Adrenal gland (tissue), 5 donors: ENCODE results near the gene TNNI3K.

Experiments
- POLR2A ChIP-seq, 2 donors: fragments of 450-650 bp; IDR thresholded peaks; one replicate each; pipeline ENCODE4 v1.6.1; 2017; ENCODE audit warnings: antibody characterized with exemption in 2 of 2, mild to moderate bottlenecking in 2 of 2, moderate library complexity in 1 of 2
- TF ChIP-seq, protein P1 (sequence below), 6 experiments: fragments of 450-650 bp in 4 of 6; fragments of 200-600 bp in 2 of 6; sonication (generic) in 1 of 6; IDR thresholded peaks; 1 replicate in 5 of 6; 2 replicates in 1 of 6; pipeline versions ENCODE4 v1.5.1 to v1.8.0; 2016 to 2021; ENCODE audit warnings: antibody characterized with exemption in 6 of 6, mild to moderate bottlenecking in 2 of 6, moderate library complexity in 1 of 6
- donor health status: DM: no; HTN: no; CAD: no.

DNA sequence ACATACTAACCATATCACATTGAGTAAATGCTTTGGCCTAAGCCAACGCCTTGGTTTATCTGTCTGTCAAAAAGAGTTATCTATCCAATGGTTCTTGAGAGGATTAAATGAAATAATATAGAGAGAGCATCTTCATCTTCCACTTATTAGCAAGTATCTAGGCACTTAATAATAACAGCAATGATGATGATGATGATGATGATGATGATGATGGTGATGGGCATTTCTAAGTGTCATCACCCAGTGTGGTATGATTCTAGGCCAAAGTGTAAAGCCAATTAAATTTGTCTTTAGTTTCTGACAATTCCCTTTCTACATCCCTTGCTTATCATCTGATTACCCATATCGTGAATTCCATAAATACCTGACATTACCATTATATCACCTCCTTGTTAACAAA is 342.9 kb downstream of the TNNI3K start:
- TF ChIP-seq, protein P1, sequence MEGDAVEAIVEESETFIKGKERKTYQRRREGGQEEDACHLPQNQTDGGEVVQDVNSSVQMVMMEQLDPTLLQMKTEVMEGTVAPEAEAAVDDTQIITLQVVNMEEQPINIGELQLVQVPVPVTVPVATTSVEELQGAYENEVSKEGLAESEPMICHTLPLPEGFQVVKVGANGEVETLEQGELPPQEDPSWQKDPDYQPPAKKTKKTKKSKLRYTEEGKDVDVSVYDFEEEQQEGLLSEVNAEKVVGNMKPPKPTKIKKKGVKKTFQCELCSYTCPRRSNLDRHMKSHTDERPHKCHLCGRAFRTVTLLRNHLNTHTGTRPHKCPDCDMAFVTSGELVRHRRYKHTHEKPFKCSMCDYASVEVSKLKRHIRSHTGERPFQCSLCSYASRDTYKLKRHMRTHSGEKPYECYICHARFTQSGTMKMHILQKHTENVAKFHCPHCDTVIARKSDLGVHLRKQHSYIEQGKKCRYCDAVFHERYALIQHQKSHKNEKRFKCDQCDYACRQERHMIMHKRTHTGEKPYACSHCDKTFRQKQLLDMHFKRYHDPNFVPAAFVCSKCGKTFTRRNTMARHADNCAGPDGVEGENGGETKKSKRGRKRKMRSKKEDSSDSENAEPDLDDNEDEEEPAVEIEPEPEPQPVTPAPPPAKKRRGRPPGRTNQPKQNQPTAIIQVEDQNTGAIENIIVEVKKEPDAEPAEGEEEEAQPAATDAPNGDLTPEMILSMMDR (IDR thresholded peaks at IDR 0.05), result no peak
- no peak for TF ChIP-seq POLR2A (IDR thresholded peaks at IDR 0.05)
